ENCODE data around the gene FOXP1.
A peak's percentile ranks its signal among the peaks of the same experiment; 100 is the strongest.

FOXP1 gene

DNA sequence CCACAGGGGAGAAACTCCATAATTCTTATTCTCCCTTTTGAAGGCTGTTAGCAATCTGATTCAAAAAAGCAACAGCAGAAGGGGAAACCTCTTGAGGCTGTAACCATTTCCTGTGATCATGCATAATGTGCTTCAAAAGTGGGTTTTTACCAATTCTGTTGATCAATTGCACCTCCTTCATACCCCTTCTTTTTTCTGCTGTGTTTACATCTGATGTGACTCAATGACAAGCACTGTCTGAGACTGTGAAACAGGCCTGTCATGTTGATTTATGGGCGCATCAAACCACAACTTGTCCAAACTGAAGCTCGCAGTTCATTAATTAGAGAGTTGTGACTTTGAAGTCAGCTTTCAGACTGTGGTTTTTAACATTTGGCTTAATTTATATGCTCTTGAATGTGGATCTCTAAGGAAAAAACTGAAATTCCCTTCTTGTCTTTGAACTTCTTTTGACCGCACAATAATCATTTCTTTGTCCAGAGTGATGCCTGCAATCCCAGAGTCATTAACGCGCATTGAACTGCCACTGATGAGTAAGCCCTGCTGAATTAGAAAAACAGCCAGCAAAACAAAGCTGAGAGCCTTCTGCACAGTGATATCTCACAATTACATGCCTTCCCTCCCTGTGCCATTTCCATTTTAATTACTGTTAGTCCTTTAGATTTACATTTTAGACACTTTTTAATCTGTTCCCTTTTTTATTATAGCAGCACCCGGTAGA lies 532.8 kb downstream of the FOXP1 start:
- TF ChIP-seq, protein P1, sequence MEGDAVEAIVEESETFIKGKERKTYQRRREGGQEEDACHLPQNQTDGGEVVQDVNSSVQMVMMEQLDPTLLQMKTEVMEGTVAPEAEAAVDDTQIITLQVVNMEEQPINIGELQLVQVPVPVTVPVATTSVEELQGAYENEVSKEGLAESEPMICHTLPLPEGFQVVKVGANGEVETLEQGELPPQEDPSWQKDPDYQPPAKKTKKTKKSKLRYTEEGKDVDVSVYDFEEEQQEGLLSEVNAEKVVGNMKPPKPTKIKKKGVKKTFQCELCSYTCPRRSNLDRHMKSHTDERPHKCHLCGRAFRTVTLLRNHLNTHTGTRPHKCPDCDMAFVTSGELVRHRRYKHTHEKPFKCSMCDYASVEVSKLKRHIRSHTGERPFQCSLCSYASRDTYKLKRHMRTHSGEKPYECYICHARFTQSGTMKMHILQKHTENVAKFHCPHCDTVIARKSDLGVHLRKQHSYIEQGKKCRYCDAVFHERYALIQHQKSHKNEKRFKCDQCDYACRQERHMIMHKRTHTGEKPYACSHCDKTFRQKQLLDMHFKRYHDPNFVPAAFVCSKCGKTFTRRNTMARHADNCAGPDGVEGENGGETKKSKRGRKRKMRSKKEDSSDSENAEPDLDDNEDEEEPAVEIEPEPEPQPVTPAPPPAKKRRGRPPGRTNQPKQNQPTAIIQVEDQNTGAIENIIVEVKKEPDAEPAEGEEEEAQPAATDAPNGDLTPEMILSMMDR (IDR thresholded peaks at IDR 0.05): no peak
- H3K36me3 ChIP-seq: peaks cover 34% of the 10 kb centered on the region
- no peaks in the 10 kb centered on the region for H3K9me3 ChIP-seq
- no peak overlapping the region for H3K4me3 ChIP-seq (ENCODE audit: low read depth in 1 of 2, low read length in 1 of 2)
- H3K27me3 ChIP-seq: no peaks in the 10 kb centered on the region
- peaks cover under 1 to 22% of the 10 kb centered on the region in 2 experiments for H3K4me1 ChIP-seq (ENCODE audit: control insufficient read depth in 1 of 2, insufficient read depth in 1 of 2, low read depth in 1 of 2, low read length in 1 of 2)
- peak overlapping the region; percentile 7 for H3K27ac ChIP-seq

DNA sequence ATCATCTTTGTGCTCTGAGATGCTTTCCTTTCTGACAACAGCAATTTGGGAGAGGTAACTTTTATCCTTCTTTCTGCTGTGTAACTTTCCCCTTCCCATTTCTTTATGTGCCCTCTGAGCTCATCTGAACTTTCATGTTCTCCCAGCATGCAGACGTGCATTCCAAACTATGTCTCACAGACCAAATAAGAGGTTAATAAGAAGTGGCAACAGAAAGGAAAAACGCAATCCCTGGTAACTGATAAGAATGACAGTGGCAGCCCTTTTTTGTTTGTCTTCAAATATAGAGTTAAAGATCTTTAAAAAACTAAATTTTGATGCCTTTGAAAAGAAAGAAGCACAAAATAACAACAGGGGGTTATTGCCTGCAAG lies 533.4 kb downstream of the FOXP1 start:
- Histone ChIP-seq H3K4me3 (ENCODE audit: low read depth in 1 of 2, low read length in 1 of 2) (no peak overlapping the region), H3K27ac (no peak overlapping the region), H3K36me3 (peaks cover 37% of the 10 kb centered on the region), H3K27me3 (no peaks in the 10 kb centered on the region), H3K4me1 (ENCODE audit: control insufficient read depth in 1 of 2, insufficient read depth in 1 of 2, low read depth in 1 of 2, low read length in 1 of 2) (peaks cover 6 to 27% of the 10 kb centered on the region in 2 experiments), H3K9me3 (no peaks in the 10 kb centered on the region)
- TF ChIP-seq, protein P1 (IDR thresholded peaks at IDR 0.05): no peak

DNA sequence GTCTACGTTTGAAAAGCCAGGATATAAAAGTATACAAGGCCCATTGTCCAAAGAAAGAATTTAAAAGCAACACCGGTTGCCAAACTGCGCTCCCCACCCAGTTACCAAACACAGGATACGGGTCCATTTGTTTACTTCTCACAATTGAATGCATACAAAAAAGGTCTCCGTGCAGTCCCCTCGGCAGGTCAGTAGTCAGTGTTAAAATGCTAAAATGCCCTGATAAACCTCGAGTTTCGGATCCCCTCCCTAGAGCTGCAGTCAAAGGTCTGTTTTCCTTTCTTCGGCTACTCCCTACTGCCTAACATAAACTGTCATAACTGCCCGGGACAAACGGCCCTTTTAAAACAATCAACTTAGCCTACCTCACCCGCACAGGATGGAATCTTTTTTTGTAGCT lies 534.6 kb downstream of the FOXP1 start:
- Histone ChIP-seq H3K9me3 (no peaks in the 10 kb centered on the region), H3K4me3 (ENCODE audit: low read depth in 1 of 2, low read length in 1 of 2) (no peak overlapping the region), H3K27me3 (no peaks in the 10 kb centered on the region), H3K36me3 (peaks cover 47% of the 10 kb centered on the region), H3K4me1 (ENCODE audit: control insufficient read depth in 1 of 2, insufficient read depth in 1 of 2, low read depth in 1 of 2, low read length in 1 of 2) (peaks cover 11 to 32% of the 10 kb centered on the region in 2 experiments), H3K27ac (no peak overlapping the region)
- TF ChIP-seq, protein P1 (IDR thresholded peaks at IDR 0.05): no peak

DNA sequence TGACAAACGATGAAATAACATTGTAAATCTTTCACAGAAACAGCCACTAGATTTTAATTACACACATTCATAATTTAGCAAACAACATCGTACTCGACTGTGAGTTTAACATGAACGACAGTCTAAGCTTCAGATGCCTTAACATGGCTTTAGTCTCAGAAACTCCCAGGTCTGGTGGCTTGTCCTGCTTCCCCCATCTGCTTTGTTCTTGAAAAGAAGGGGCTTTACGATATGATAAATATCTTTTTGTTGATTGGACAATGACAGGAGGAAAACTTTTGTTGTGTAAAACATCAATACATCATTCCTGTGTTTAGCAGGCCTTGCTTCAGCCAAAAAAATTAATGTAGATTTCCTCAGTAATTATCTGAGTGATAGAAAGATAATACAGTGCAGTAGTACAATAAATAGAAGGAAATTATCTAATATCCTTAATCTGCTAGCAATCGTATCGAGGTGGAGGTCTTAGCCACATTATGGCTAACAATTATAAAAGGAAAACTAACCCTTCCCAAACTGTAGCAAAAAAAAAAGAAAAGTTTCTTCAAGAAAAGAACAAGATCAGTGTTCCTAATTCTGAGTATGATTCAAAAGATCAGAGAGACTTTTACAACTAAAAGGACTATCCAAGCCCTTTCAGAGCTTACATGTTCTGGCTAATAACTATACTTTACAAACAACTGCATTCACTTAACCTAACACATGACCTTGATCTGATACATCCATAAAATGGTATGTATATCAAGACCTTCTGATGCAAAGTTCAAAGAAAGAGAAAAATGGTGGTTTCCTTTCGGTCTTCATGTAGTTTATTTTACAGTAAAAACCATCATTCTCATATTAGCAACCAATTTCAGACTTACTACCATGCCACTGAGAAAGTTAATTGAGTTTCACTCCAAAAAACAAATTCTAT lies 535.7 kb downstream of the FOXP1 start:
- Histone ChIP-seq H3K36me3 (peaks cover 51% of the 10 kb centered on the region), H3K9me3 (no peaks in the 10 kb centered on the region), H3K4me3 (ENCODE audit: low read depth in 1 of 2, low read length in 1 of 2) (no peak overlapping the region), H3K27ac (no peak overlapping the region), H3K27me3 (no peaks in the 10 kb centered on the region), H3K4me1 (ENCODE audit: control insufficient read depth in 1 of 2, insufficient read depth in 1 of 2, low read depth in 1 of 2, low read length in 1 of 2) (peaks cover 11 to 27% of the 10 kb centered on the region in 2 experiments)
- TF ChIP-seq, protein P1 (IDR thresholded peaks at IDR 0.05): no peak

DNA sequence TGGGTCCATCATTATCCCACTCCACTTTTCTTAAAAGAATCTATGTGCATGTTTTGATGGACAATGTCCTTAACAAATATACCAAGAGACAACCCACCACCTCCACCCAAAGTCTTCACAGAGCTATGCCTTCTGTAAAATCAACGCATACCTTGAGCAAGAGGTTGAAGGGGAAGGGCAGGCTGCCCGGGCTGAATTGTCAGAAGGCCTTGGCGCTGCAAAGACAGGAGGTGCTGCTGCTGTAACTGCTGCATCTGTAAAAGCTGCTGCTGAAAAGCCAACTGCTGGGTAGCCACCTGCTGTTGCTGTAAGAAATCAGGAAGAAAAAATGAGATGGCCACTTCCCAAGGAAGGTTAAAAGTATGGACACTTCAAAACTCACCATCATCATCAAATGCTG lies 536.7 kb downstream of the FOXP1 start:
- H3K9me3 ChIP-seq: no peaks in the 10 kb centered on the region
- peak overlapping the region; percentile 70 for H3K27ac ChIP-seq
- peaks cover 11 to 27% of the 10 kb centered on the region in 2 experiments for H3K4me1 ChIP-seq (ENCODE audit: control insufficient read depth in 1 of 2, insufficient read depth in 1 of 2, low read depth in 1 of 2, low read length in 1 of 2)
- H3K27me3 ChIP-seq: no peaks in the 10 kb centered on the region
- TF ChIP-seq, protein P1 (IDR thresholded peaks at IDR 0.05): no peak
- no peak overlapping the region for H3K4me3 ChIP-seq (ENCODE audit: low read depth in 1 of 2, low read length in 1 of 2)
- H3K36me3 ChIP-seq: peaks cover 42% of the 10 kb centered on the region
